Measurements from ENCODE around the gene ITPA. TPM values are rescaled to one million over a fixed set of nuclear protein-coding genes. Genes with fewer than 3 reads are reported as not detected.

The ITPA gene
- total RNA-seq (51.1 TPM), polyA plus RNA-seq (10 to 100 TPM; 56.6 to 97.1 (median 88.5) TPM)

DNA sequence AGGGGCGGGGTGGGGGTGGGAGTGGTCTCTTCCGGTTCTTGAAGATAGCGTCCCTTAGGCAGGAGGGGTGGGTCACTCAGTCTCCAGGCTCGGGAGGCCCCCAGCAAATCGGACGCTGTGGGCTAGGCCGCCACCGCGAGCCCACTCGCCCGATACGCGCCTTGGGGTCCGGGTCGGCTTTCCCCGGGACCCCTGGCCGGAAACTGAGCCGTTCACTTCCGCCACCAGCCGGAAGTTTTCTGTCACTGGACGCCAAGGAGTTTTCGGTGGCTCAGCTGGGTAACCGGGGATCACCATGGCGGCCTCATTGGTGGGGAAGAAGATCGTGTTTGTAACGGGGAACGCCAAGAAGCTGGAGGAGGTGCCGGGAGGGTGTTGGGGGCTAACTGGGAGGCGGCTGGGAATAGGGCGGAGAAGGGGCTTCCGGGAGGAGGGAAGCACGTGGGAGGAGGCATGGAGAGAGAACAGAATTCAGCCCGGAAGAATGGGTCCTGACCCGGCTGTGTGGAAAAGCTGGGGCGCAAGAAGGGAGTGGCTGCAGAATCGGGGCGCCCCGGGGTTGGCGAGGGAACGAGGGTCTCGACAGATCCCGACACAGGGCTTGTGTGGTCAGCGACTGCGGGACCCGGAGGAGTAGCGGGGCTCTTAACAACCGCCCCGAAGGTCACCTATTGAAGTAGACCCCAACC is at the start of gene ITPA:
Gene ITPA, plus strand, starts transcription at position 242 of the 689 bp plus-strand sequence. Its CDS starts 54 bp downstream, at position 296.
- peak within 1 kb of the TSS; percentile 91 for H3K4me3 ChIP-seq (ENCODE audit: low read depth, low read length)

GRCh38 chr20:3160418-3160817 is 48.9 kb upstream of the ITPA start:
- H3K4me3 ChIP-seq (ENCODE audit: low read depth, low read length): peak overlapping the region; percentile 99
- peaks cover 43% of the 10 kb centered on the region for H3K4me1 ChIP-seq (ENCODE audit: control insufficient read depth, insufficient read depth, low read length, poor library complexity, severe bottlenecking)
- H3K36me3 ChIP-seq (ENCODE audit: control insufficient read depth, insufficient read depth, low read length): peaks cover under 1% of the 10 kb centered on the region
- no peak for ATAC-seq (ENCODE audit: low read depth in 2 of 2)
- H3K9me3 ChIP-seq (ENCODE audit: control insufficient read depth in 2 of 2, low read length in 2 of 2): no peaks in the 10 kb centered on the region
- no peak overlapping the region for H3K27ac Mint-ChIP-seq
- DNase-seq: no peak
- peak overlapping the region; percentile 89 for H3K27ac ChIP-seq (ENCODE audit: insufficient read depth, low read length, poor library complexity, severe bottlenecking)
- H3K4me1 Mint-ChIP-seq: peaks cover 18 to 48% (median 37%) of the 10 kb centered on the region in 4 donors
- H3K9me3 Mint-ChIP-seq: no peaks in the 10 kb centered on the region
- H3K4me3 Mint-ChIP-seq: peak overlapping the region; percentile 63 to 99 (median 82)
- H3K36me3 Mint-ChIP-seq: peaks cover 4% of the 10 kb centered on the region
- H3K27me3 Mint-ChIP-seq: peaks cover 4% of the 10 kb centered on the region
- no peaks in the 10 kb centered on the region for H3K27me3 ChIP-seq (ENCODE audit: control insufficient read depth, insufficient read depth, low read length)

More for the DNA sequence above, at the start of gene ITPA:
- Histone ChIP-seq H3K27ac (ENCODE audit: insufficient read depth, low read length, poor library complexity, severe bottlenecking) (peak within 1 kb of the TSS; percentile 81), H3K36me3 (ENCODE audit: control insufficient read depth, insufficient read depth, low read length) (peaks cover 11% of the 10 kb centered on the region), H3K27me3 (ENCODE audit: control insufficient read depth, insufficient read depth, low read length) (no peaks in the 10 kb centered on the region), H3K4me1 (ENCODE audit: control insufficient read depth, insufficient read depth, low read length, poor library complexity, severe bottlenecking) (peaks cover 18% of the 10 kb centered on the region), H3K9me3 (ENCODE audit: control insufficient read depth in 2 of 2, low read length in 2 of 2) (no peaks in the 10 kb centered on the region)
- Mint-ChIP-seq H3K27me3 (no peaks in the 10 kb centered on the region), H3K4me1 (peaks cover 5 to 47% (median 29%) of the 10 kb centered on the region in 4 donors), H3K9me3 (peaks cover 0 to 2% (median 0%) of the 10 kb centered on the region in 7 donors), H3K36me3 (peaks cover 14% of the 10 kb centered on the region), H3K4me3 (peak within 1 kb of the TSS; percentile 93 to 98 (median 96)), H3K27ac (peak within 1 kb of the TSS; percentile 91 to 99 (median 99))
- DNase-seq (peak; percentile 48 to 80 (median 57)), ATAC-seq (ENCODE audit: low read depth in 2 of 2) (peak in 1 of 2 donors; percentile 35)

GRCh38 chr20:3161316-3162079 is 47.8 kb upstream of the ITPA start:
- no peak for DNase-seq
- H3K27ac ChIP-seq (ENCODE audit: insufficient read depth, low read length, poor library complexity, severe bottlenecking): no peak overlapping the region
- no peaks in the 10 kb centered on the region for H3K27me3 ChIP-seq (ENCODE audit: control insufficient read depth, insufficient read depth, low read length)
- Mint-ChIP-seq H3K36me3 (peaks cover 1% of the 10 kb centered on the region), H3K27me3 (peaks cover 10% of the 10 kb centered on the region), H3K9me3 (no peaks in the 10 kb centered on the region), H3K4me3 (peak overlapping the region; percentile 70 to 89 (median 74)), H3K4me1 (peaks cover 11 to 37% (median 28%) of the 10 kb centered on the region in 4 donors), H3K27ac (peak overlapping the region in 1 of 3 donors; percentile 75)
- H3K4me3 ChIP-seq (ENCODE audit: low read depth, low read length): no peak overlapping the region
- no peak for ATAC-seq (ENCODE audit: low read depth in 2 of 2)
- peaks cover 33% of the 10 kb centered on the region for H3K4me1 ChIP-seq (ENCODE audit: control insufficient read depth, insufficient read depth, low read length, poor library complexity, severe bottlenecking)
- no peaks in the 10 kb centered on the region for H3K9me3 ChIP-seq (ENCODE audit: control insufficient read depth in 2 of 2, low read length in 2 of 2)
- no peaks in the 10 kb centered on the region for H3K36me3 ChIP-seq (ENCODE audit: control insufficient read depth, insufficient read depth, low read length)

GRCh38 chr20:3162080-3162611 is 47.2 kb upstream of the ITPA start:
- no peak overlapping the region for H3K4me3 ChIP-seq (ENCODE audit: low read depth, low read length)
- no peak overlapping the region for H3K27ac ChIP-seq (ENCODE audit: insufficient read depth, low read length, poor library complexity, severe bottlenecking)
- Mint-ChIP-seq H3K4me1 (peaks cover 5 to 31% (median 22%) of the 10 kb centered on the region in 4 donors), H3K27ac (no peak overlapping the region), H3K9me3 (no peaks in the 10 kb centered on the region), H3K27me3 (peaks cover 12% of the 10 kb centered on the region), H3K4me3 (peak overlapping the region; percentile 15 to 89 (median 55)), H3K36me3 (no peaks in the 10 kb centered on the region)
- no peaks in the 10 kb centered on the region for H3K36me3 ChIP-seq (ENCODE audit: control insufficient read depth, insufficient read depth, low read length)
- peaks cover 27% of the 10 kb centered on the region for H3K4me1 ChIP-seq (ENCODE audit: control insufficient read depth, insufficient read depth, low read length, poor library complexity, severe bottlenecking)
- no peak for DNase-seq
- no peaks in the 10 kb centered on the region for H3K9me3 ChIP-seq (ENCODE audit: control insufficient read depth in 2 of 2, low read length in 2 of 2)
- ATAC-seq (ENCODE audit: low read depth in 2 of 2): no peak
- H3K27me3 ChIP-seq (ENCODE audit: control insufficient read depth, insufficient read depth, low read length): no peaks in the 10 kb centered on the region

DNA sequence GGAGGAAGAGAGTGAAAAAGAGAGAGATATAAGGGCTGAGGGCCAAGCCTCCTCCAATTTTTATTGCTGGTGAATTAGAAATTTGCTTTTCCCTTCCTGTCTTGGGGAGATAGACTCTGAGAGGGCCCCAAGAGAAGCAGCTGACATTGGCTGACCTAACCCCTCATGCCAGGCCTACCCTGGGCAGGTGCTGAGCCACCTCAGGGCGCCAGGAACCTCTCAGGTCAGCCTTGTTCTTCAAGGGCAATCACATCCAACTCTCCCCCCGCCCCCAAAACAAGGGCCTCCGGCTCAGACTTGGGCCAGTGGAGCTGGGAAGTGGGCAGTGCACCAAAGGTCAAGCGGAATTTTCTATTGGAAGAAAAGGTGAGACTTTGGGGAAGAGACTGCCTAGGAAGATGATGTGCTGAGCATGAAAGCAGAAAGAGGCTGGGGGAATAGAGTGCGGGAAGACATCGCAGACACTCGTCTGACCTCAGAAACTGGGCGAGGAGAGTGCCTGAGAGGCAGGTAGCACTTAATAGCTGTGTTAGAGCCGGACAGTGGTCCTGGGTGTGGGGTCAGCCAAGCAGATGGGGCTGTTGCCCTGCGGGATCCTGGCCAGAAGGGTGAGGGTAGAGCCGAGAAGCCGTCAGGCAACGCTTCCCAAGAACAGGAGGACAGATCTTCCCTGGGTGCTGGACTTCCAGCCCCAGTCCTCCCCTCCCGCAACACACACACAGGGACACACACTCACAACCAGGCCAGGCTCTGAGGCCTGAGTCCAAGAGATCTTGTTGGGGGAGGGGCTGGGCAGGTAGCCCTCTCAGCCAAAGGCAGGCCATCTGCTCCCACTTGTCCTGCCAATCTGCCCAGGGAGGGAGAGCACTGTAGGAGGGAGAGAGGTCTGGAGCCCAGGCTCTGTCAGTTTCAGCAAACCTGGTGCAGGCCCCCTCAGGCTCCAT is 45.9 kb upstream of the ITPA start:
- peaks cover 20% of the 10 kb centered on the region for H3K27me3 Mint-ChIP-seq
- Histone ChIP-seq H3K4me3 (ENCODE audit: low read depth, low read length) (no peak overlapping the region), H3K27me3 (ENCODE audit: control insufficient read depth, insufficient read depth, low read length) (no peaks in the 10 kb centered on the region), H3K27ac (ENCODE audit: insufficient read depth, low read length, poor library complexity, severe bottlenecking) (no peak overlapping the region), H3K9me3 (ENCODE audit: control insufficient read depth in 2 of 2, low read length in 2 of 2) (no peaks in the 10 kb centered on the region), H3K36me3 (ENCODE audit: control insufficient read depth, insufficient read depth, low read length) (no peaks in the 10 kb centered on the region), H3K4me1 (ENCODE audit: control insufficient read depth, insufficient read depth, low read length, poor library complexity, severe bottlenecking) (peaks cover 20% of the 10 kb centered on the region)
- H3K27ac Mint-ChIP-seq: peak overlapping the region in 1 of 3 donors; percentile 67
- DNase-seq (no peak), ATAC-seq (ENCODE audit: low read depth in 2 of 2) (no peak)
- peaks cover 0 to 25% (median 11%) of the 10 kb centered on the region in 4 donors for H3K4me1 Mint-ChIP-seq
- H3K9me3 Mint-ChIP-seq: no peaks in the 10 kb centered on the region
- H3K36me3 Mint-ChIP-seq: no peaks in the 10 kb centered on the region
- peak overlapping the region in 1 of 4 donors; percentile 75 for H3K4me3 Mint-ChIP-seq

GRCh38 chr20:3164043-3164762 is 45.1 kb upstream of the ITPA start:
- H3K27me3 ChIP-seq (ENCODE audit: control insufficient read depth, insufficient read depth, low read length): peaks cover 3% of the 10 kb centered on the region
- no peak overlapping the region for H3K27ac Mint-ChIP-seq
- ATAC-seq (ENCODE audit: low read depth in 2 of 2) (no peak), DNase-seq (no peak)
- peaks cover 0 to 20% (median 3%) of the 10 kb centered on the region in 4 donors for H3K4me1 Mint-ChIP-seq
- H3K9me3 ChIP-seq (ENCODE audit: control insufficient read depth in 2 of 2, low read length in 2 of 2): no peaks in the 10 kb centered on the region
- peak overlapping the region in 1 of 4 donors; percentile 75 for H3K4me3 Mint-ChIP-seq
- H3K9me3 Mint-ChIP-seq: no peaks in the 10 kb centered on the region
- peaks cover 28% of the 10 kb centered on the region for H3K27me3 Mint-ChIP-seq
- no peaks in the 10 kb centered on the region for H3K36me3 Mint-ChIP-seq
- H3K36me3 ChIP-seq (ENCODE audit: control insufficient read depth, insufficient read depth, low read length): no peaks in the 10 kb centered on the region
- peaks cover 13% of the 10 kb centered on the region for H3K4me1 ChIP-seq (ENCODE audit: control insufficient read depth, insufficient read depth, low read length, poor library complexity, severe bottlenecking)
- no peak overlapping the region for H3K4me3 ChIP-seq (ENCODE audit: low read depth, low read length)
- H3K27ac ChIP-seq (ENCODE audit: insufficient read depth, low read length, poor library complexity, severe bottlenecking): no peak overlapping the region
